Mammary epithelial cell (primary cell): ENCODE data around the gene CFP.

ENCODE experiments used
- EZH2 ChIP-seq: IDR thresholded peaks from 2 replicates; pipeline ENCODE4 v1.6.1; 2012; ENCODE audit warnings: low read length, inconsistent platforms, borderline replicate concordance
- TF ChIP-seq, protein P1 (sequence below), 2 donors: IDR thresholded peaks in 1 of 2; conservative IDR thresholded peaks in 1 of 2; 2 replicates each; pipeline ENCODE4 v1.5.1; 2011 to 2012; ENCODE audit warnings: inconsistent platforms in 2 of 2, low read length in 2 of 2, mild to moderate bottlenecking in 2 of 2, control low read depth in 1 of 2, low read depth in 1 of 2; ENCODE audit not compliant: insufficient read depth in 1 of 2; ENCODE audit errors: extremely low read depth in 1 of 2

DNA sequence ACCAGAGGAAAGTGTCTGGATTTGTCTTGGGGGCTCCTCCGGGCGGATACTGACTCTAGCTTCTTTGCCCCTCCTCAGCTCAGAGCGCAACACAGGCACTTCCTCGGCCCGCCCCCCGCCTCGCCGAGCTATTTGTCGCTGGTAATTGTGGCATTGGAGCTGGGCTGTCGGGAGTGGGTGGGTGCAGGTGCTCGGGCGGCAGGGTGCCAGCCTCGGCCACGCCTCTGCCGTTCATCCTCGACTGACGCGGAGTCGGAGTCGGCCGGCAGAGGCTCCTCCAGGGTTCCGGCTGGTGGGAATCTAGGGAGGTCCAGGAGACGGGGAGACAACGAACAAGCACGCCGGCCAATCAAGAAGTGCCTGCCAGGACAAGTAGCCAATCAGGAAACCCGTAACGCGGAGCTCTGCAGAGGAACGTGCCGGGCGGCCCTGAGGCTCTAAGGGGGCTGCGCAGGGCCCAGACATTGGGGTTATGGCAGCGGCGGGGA lies 6.1 kb downstream of the CFP start:
- TF ChIP-seq, protein P1, sequence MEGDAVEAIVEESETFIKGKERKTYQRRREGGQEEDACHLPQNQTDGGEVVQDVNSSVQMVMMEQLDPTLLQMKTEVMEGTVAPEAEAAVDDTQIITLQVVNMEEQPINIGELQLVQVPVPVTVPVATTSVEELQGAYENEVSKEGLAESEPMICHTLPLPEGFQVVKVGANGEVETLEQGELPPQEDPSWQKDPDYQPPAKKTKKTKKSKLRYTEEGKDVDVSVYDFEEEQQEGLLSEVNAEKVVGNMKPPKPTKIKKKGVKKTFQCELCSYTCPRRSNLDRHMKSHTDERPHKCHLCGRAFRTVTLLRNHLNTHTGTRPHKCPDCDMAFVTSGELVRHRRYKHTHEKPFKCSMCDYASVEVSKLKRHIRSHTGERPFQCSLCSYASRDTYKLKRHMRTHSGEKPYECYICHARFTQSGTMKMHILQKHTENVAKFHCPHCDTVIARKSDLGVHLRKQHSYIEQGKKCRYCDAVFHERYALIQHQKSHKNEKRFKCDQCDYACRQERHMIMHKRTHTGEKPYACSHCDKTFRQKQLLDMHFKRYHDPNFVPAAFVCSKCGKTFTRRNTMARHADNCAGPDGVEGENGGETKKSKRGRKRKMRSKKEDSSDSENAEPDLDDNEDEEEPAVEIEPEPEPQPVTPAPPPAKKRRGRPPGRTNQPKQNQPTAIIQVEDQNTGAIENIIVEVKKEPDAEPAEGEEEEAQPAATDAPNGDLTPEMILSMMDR (conservative IDR thresholded peaks at IDR 0.05 in 1 of 2, IDR thresholded peaks at IDR 0.05 in 1 of 2; ENCODE audit: extremely low read depth in 1 of 2, insufficient read depth in 1 of 2, low read depth in 1 of 2, low read length in 2 of 2), result no peak
- TF ChIP-seq EZH2, result no peak
